Gastrocnemius medialis (tissue), 4 donors: ENCODE measurements around the gene CENPB.

ENCODE experiments used
- POLR2A ChIP-seq, 2 donors: fragments of 450-650 bp; IDR thresholded peaks; one replicate each; pipeline ENCODE4 v1.6.1; 2017; ENCODE audit warnings: antibody characterized with exemption in 2 of 2, mild to moderate bottlenecking in 2 of 2, moderate library complexity in 2 of 2
- TF ChIP-seq, protein P1 (sequence below), 5 experiments: fragments of 450-650 bp in 3 of 5; fragments of 200-600 bp in 2 of 5; sonication (generic) in 2 of 5; IDR thresholded peaks in 4 of 5; conservative IDR thresholded peaks in 1 of 5; 1 replicate in 4 of 5; 2 replicates in 1 of 5; pipeline ENCODE4 v1.5.1; 2016 to 2019; ENCODE audit warnings: antibody characterized with exemption in 5 of 5, mild to moderate bottlenecking in 3 of 5, moderate library complexity in 3 of 5

GRCh38 chr20:3804781-3805180 lies 18.2 kb upstream of the CENPB start:
- TF ChIP-seq, protein P1, sequence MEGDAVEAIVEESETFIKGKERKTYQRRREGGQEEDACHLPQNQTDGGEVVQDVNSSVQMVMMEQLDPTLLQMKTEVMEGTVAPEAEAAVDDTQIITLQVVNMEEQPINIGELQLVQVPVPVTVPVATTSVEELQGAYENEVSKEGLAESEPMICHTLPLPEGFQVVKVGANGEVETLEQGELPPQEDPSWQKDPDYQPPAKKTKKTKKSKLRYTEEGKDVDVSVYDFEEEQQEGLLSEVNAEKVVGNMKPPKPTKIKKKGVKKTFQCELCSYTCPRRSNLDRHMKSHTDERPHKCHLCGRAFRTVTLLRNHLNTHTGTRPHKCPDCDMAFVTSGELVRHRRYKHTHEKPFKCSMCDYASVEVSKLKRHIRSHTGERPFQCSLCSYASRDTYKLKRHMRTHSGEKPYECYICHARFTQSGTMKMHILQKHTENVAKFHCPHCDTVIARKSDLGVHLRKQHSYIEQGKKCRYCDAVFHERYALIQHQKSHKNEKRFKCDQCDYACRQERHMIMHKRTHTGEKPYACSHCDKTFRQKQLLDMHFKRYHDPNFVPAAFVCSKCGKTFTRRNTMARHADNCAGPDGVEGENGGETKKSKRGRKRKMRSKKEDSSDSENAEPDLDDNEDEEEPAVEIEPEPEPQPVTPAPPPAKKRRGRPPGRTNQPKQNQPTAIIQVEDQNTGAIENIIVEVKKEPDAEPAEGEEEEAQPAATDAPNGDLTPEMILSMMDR (IDR thresholded peaks at IDR 0.05 in 4 of 5, conservative IDR thresholded peaks at IDR 0.05 in 1 of 5), result no peak
- no peak for TF ChIP-seq POLR2A (IDR thresholded peaks at IDR 0.05)
